HG02870 (cell line): Measurements from ENCODE around the gene PGRMC2.
A peak's percentile ranks its signal among the peaks of the same experiment; 100 is the strongest.

Experiments
- ATAC-seq: cut with Tn5 transposase; IDR thresholded peaks from one replicate; pipeline ENCODE4 v1.9.1; 2021; ENCODE audit warnings: mild to moderate bottlenecking, moderate library complexity; ENCODE audit not compliant: unreplicated experiment

PGRMC2 gene

GRCh38 chr4:128287141-128287870, at the start of gene PGRMC2:
Gene PGRMC2, minus strand, starts transcription at chr4:128287813. Its CDS starts 23 bp downstream, at chr4:128287790.
- peak; percentile 2 for ATAC-seq

DNA sequence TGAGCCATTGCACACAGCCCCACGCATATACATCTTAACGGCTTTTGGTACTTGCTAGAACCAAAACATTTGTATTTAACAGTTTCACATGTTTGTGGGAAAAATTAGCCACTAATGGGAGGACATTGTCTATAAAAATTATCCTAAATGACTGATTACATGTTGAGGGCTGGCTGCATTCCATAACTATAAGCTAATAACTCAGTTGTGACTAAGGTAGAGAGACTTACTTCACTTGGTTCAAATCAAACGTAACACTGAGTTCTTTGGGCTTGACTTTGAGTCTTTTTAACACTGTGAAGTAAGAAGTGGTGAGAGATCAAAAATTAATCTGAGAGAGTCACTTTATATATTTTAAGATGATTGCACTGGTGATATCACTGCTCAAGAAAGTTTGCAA, 47.9 kb upstream of the PGRMC2 start:
- ATAC-seq: no peak

DNA sequence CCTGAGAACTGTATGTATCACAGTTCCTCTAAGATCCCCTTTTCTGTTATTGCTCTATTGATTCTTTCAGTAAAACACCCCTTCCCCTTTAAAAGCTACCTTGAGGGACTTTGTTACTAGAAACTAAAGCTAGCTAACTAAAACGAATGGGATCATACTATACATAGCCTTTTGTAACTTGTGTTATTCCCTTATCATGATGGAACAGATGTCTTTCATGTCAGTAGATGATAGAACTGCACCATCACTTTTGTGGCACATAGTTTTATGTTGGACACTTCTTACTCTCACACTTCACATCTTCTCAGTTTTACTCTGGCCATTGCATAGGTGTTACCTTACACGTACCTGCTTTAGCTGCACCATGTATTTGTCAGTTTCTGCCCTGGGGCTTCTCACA, 46.6 kb upstream of the PGRMC2 start:
- ATAC-seq: no peak

GRCh38 chr4:128333309-128334018, 45.9 kb upstream of the PGRMC2 start:
- ATAC-seq: no peak

- ATAC-seq: no peak
Observed at GRCh38 chr4:128332081-128332480, 44.5 kb upstream of the PGRMC2 start.

DNA sequence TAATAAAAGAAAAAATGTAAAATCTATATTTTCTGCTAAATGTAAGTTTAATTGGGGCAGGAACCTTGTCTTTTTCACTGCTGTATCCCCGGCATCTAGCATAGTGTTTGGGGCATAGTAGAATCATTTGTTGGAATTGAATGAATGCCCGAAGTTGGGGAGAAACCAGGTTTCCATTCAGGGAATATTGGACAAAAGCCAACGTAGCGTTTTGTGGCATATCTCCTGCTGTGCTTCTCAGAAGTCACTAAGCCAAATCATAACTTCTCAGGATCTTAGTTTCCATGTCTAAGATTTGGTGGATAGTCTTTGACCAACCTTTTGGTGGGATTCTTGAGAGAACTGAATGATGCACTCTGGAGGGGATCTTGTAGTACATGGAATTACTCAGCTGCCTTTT, 42.0 kb upstream of the PGRMC2 start:
- ATAC-seq: no peak

DNA sequence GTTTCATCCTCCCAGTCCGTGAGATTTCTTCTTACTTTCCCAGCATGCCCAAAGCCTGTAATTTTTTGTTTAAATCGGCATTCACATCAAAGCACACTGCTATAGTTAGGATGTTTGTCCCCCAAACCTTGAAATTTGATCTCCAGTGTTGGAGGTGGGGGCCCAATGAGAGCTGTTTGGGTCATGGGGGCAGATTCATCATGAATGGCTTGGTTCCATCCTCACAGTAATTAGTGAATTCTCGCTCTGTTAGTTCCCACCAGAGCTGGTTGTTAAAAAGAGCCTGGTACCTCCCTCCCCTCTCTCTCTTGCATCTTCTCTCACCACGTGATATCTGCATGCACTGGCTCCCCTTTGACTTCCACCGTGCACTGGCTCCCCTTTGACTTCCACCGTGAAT, 40.5 kb upstream of the PGRMC2 start:
- no peak for ATAC-seq

DNA sequence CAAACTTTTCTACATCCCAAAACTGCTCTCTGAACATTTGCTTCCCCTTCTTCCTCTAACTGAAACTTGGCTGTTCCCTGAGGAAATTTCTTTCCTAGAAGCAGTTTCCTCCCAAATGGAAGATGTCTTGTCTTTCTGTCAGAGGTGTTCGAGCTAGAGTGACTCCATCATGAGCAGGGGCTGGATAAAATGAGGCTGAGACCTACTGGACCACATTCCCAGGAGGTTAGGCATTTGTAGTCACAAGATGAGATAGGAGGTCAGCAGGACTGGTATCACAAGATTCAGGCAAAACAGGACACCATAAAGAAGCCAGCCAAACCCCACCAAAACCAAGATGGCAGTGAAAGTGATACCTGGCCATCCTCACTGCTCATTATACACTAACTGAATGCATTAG, 35.8 kb upstream of the PGRMC2 start:
- ATAC-seq: no peak

GRCh38 chr4:128322986-128323385, 35.4 kb upstream of the PGRMC2 start:
- no peak for ATAC-seq

GRCh38 chr4:128322311-128322710, 34.7 kb upstream of the PGRMC2 start:
- no peak for ATAC-seq

GRCh38 chr4:128320656-128321055, 33.0 kb upstream of the PGRMC2 start:
- ATAC-seq: no peak

DNA sequence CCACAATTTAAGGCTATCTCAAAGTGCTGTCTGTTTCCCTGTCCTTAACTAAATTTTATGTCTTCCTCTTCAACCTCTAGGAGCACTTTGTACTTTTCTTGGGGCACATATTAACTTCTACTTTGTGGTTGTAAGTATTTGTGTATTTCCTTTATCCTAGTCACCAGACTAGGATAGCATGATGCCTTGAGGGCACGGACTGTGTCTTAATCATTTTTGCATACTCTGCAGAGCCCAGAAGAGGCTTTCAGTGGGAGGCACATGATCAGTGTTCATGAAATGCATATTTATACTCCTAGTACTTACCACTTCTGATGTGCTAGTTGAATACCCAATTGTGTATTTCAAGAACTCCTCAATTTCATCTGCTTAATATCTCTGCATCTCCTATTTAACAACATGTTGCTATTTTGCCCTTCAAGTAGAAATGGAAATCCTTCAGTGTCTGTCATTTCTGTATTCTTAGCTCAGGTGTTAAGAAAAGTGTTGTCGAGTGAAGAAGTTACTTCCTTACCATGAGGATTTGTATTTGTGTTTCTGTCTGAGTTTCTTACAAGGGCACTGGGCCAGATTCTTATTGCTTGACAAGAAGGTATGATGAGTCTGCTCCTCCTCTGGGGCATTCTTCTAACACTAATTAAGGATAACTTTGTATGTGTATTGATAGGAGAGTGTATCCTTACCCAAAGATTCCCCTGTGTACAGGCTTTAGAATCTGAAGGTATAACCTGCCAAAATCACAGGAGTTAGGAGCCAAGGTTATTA, 28.3 kb upstream of the PGRMC2 start:
- ATAC-seq: no peak

DNA sequence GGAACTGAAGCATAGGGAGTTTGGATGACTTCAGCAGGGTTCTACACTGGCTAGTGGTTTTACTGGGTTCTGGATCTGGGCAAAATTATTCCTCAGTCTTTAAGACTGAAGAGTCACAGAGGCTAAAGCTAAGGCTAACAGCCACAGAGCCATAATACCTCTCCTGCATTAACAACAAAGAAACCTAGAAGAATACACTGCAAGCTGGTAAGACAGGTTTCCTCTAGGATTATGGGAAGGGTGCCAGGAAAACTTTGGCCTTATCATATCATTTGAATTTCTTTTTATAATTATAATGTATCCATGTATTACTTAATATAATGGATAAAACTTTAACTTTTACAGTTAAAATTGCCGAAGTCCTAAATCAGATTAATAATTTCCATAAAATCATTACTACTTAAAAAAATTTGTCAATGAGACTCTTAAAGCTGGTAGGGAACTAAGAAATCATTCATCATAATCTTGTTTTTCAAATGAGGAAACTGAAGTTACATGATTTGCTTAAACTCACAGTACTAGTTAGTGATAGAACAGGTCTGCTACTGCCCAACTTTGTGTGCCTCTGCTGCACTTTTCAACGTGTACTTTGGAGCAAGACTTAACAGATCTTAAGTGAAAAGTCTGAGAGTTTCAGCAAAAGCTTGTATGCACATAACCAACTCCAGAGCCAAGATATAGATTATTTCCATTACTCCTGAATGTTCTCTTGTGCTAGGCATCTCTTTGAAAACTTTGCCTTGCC, 24.2 kb upstream of the PGRMC2 start:
- no peak for ATAC-seq

GRCh38 chr4:128310266-128310697, 22.7 kb upstream of the PGRMC2 start:
- no peak for ATAC-seq

- ATAC-seq: no peak
Observed at GRCh38 chr4:128309585-128309984, 22.0 kb upstream of the PGRMC2 start.

DNA sequence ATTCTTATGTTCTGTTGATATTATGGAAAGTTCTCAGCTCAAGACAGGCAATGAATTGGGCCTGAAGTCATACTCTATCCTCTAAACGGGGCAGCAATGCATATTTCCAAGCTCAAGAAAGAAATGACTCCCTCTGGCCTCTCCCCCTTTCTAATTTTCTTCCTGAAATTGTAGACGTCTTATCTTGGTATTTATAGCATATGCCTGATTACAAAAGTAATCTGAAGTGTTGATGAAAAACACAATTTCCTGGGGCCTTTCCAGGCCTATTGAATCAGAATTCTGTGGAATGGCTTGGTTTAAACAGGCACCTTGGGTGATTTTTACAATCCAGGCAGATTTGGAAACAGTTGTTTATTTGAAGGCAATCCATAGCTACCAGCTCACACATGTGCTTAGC, 21.4 kb upstream of the PGRMC2 start:
- no peak for ATAC-seq

- ATAC-seq: peak; percentile 91
Observed at GRCh38 chr4:128307123-128307571, 19.5 kb upstream of the PGRMC2 start.

- no peak for ATAC-seq
Observed at GRCh38 chr4:128305942-128306341, 18.3 kb upstream of the PGRMC2 start.

- no peak for ATAC-seq
Observed at GRCh38 chr4:128303986-128304385, 16.4 kb upstream of the PGRMC2 start.

DNA sequence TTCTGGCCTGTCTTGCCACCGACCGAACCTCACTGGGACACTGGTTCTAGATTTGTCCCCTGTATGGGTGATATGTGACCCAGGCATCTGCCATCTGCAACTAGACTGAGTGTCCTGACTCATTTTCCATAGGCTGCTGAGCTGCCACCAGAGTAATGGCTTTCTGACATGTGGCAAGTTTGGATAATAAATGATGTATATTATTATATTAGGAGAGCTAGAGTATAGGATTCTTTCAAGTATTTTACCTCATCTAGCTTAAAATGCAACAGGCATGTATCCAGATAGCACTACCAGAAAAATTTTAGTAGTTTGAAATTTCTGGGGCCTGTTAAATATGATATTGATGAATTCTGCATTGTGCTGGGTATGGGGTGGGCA, 15.8 kb upstream of the PGRMC2 start:
- ATAC-seq: no peak

- no peak for ATAC-seq
Observed at GRCh38 chr4:128301979-128302378, 14.4 kb upstream of the PGRMC2 start.
